Choroid plexus epithelial cell (primary cell): ENCODE measurements around the gene MAST1.

ENCODE experiments used
- DNase-seq: peaks from one replicate; pipeline ENCODE4 v3.0.0-alpha.2; 2010; ENCODE audit warnings: low read depth
- H3K4me3 ChIP-seq: 2 replicates; pipeline ENCODE4 v1.5.1; 2011; ENCODE audit warnings: low read depth, mild to moderate bottlenecking, control low read depth, low read length, moderate library complexity
- CTCF ChIP-seq: conservative IDR thresholded peaks from 2 replicates; pipeline ENCODE4 v1.5.1; 2011; ENCODE audit warnings: low read depth, mild to moderate bottlenecking, control low read depth, inconsistent platforms, low read length, moderate library complexity

MAST1 gene

GRCh38 chr19:12884202-12884601 lies 45.9 kb downstream of the MAST1 start:
- DNase-seq, result no peak
- no peak for TF ChIP-seq CTCF
- no peak overlapping the region for H3K4me3 ChIP-seq

GRCh38 chr19:12884627-12884925 lies 46.3 kb downstream of the MAST1 start:
- no peak for DNase-seq
- no peak for TF ChIP-seq CTCF
- H3K4me3 ChIP-seq, result no peak overlapping the region

- TF ChIP-seq CTCF, result peak; percentile 69
- DNase-seq, result peak; percentile 58
- H3K4me3 ChIP-seq, result peak overlapping the region; percentile 32
These were observed 46.8 kb downstream of the MAST1 start for GRCh38 chr19:12884926-12885748.

GRCh38 chr19:12885749-12886650 lies 47.7 kb downstream of the MAST1 start:
- no peak for DNase-seq
- no peak for TF ChIP-seq CTCF
- no peak overlapping the region for H3K4me3 ChIP-seq

- DNase-seq, result no peak
- TF ChIP-seq CTCF, result no peak
- H3K4me3 ChIP-seq, result no peak overlapping the region
These were observed 48.3 kb downstream of the MAST1 start for GRCh38 chr19:12886651-12886968.

- no peak within 1 kb of the TSS for H3K4me3 ChIP-seq
- no peak for TF ChIP-seq CTCF
These were observed 48.8 kb downstream of the MAST1 start, which contains the start of gene KLF1 for GRCh38 chr19:12886969-12887747. Gene KLF1 (minus strand): TSS chr19:12887201. CDS start chr19:12887140, 61 bp downstream.

More at GRCh38 chr19:12886969-12887747, 48.8 kb downstream of the MAST1 start, which contains the start of gene KLF1:
- DNase-seq, result no peak
